ENCODE results near the gene BHLHE23. TPM values are rescaled to one million over a fixed set of nuclear protein-coding genes. Genes with fewer than 3 reads are reported as not detected.
A peak's percentile ranks its signal among the peaks of the same experiment; 100 is the strongest.

BHLHE23 gene
- total RNA-seq, 1 experiment from 2014 or later = not detected

DNA sequence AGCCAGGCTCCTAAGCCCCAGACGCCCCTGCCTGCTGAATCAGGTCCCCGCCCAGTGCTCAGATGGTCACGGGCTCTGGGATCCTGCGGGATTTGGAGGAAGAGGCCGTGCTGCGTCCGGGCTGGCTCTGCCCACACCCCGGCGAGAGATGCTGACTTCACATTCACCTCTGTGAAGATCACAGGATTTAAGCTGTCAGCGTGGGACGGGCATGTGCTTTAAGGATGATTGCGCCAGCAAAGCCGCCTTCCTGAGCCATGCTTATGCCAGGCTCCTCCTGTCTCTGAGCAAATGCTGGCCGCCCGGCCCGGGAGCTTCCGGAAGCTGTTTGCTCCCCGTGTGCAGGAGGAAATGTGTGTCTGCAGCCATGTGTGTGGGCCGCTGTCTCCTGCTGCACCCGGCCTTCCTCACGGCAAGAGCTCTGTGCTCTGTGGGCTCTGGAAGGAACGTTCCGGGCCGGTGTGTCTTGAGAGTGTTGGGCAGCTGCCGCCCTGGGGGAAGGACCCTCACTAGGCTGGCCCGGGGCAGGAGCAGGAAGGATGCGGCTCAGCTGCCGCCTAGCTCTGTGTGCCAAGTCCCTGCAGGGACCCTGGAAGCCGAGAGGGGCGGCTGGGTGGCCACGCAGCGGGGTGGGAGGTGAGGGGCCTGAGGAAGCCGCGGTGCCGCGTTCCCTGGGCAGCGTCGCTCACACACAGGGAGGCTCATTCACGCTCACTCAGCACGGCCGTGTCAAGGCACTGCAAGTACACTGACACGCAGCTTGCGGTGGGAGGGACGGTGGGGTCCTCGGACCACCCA, 19.0 kb upstream of the BHLHE23 start:
- no peak for DNase-seq (ENCODE audit: low spot score)

DNA sequence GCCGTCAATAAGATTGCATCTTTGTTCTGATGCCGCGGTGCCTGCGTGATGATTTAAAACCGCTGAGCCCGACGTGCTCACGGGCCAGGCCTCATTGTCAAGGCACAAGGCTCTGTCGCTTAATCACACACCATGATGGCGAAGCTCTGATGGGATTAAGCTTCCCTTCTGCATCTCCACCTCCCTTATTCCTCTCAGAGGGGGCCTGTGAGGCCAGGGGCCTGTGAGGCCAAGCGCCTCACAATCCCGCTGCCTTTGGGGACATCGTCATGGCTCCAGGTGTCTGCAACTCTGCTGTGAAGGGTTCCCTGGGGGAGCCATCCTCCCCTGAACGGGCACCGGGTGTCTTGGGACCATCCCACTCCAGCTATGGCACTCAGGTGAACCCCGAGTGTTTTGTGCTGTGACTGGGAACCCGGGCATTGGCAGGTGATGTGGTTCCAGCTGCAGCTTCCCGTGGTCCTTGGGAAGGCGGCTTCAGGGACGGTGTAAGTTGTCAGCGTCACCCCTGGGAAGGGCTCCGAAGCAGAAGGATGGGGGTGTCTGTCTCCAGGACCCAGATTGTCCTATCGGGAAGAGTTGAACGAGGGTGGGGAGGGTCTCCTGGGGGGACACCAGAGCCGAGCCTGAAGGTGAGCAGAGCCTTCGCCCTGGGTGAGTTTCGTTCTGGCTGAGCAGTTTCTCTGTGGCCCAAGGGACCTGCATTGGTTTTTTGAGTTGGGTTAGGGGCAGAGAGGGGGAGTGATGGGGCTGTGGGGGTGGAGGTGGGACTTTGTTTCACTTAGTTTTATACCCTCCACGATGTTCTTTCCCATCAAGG, 18.0 kb upstream of the BHLHE23 start:
- no peak for DNase-seq (ENCODE audit: low spot score)

DNA sequence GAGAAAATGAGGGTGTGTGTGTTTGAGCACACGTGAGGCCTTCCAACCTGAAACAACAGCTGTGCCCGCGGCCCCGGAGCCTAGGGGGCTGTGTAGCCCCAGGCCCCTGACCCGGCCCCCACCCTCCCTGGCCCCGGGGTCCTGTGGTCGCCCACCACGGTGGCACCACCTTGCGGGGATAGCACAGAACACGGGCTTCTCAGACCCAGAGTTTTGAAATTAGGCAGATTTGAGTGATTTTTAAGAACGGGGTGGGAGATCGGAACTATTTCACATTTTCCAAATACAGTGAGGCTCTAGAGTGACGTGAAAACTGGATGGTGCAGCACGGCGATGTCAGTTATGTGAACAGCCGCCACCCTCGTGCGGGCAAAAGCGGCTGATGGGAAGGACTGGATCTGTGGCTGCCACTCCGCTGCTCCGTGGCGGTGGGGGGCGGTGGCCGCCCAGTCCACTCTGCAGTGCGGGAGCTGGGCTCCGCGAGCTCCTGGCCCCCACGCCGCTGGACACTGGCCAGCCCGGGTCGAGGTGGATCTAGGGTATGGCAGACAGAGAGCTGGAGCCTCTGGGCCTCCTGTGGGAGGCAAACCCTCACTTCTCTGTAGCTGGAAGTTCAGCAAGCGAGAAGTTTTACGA, 17.3 kb upstream of the BHLHE23 start:
- DNase-seq (ENCODE audit: low spot score) = no peak

- no peak for DNase-seq (ENCODE audit: low spot score)
Observed at GRCh38 chr20:63023071-63023935, 16.5 kb upstream of the BHLHE23 start.

GRCh38 chr20:63022501-63022900, 15.7 kb upstream of the BHLHE23 start:
- no peak for DNase-seq (ENCODE audit: low spot score)

DNA sequence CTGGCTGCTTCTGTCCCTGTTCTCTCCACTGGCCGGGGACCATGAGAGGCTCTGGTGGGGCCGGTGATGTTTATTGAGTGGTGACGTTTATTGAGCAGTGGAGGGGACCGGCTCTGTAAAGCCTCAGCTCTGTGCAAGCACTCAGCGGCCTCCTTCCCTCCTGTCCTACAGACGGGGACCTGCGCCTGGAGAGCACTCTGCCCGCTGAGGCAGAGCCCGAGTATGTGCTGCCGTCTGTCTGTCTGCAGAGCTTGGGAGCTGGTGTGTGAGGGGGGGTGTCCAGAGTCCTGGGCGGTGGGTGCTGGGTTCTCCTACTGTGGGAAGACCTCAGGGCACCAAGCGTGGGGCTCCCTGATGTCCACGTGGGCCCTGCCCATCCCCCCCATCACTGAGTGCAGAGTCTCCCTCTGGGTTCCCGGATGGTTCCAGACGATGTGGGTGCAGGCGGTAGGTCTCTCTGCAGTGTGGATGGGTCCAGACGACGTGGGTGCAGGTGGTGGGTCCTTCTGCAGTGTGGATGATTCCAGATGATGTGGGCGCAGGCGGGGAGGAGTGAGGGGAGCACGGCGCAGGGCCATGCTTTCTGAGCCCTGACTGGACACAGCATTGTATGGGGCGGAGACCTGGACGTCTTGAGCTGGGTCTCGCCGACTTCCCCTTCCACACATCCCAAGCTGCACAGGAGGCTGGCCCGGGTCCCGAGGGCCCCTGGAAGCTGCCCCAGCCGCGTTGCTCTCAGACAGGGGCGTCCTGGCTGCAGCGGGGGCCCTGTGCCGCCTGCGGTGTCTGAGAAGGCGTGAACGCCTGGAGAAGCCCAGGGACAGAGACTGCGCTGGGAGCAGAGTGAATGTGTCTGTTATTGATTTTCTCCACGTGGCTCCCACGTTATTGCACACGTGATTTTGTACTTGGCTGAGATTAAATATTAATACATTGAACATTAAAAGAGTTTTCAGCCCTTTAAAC, 14.9 kb upstream of the BHLHE23 start:
- no peak for DNase-seq (ENCODE audit: low spot score)

DNA sequence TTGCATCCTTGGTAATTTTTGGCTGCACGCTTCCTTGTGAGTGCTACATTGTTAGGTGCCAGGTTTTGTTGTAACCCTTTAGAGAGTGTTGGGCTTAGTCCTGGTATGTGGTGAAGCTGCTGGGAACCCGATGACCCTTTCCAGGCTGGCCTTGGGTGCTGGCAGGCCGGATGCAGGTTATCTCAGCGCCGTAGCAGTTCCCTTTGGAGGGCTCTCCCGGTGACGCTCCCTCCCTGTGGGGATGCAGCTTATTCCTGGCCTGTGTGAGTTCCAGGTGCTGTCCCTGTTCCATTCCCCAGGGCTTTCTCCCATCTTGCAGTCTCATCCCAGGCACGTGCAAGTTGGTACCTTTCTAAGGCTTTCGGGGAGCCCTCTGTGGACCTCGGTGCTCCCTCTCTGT, 13.9 kb upstream of the BHLHE23 start:
- no peak for DNase-seq (ENCODE audit: low spot score)

DNA sequence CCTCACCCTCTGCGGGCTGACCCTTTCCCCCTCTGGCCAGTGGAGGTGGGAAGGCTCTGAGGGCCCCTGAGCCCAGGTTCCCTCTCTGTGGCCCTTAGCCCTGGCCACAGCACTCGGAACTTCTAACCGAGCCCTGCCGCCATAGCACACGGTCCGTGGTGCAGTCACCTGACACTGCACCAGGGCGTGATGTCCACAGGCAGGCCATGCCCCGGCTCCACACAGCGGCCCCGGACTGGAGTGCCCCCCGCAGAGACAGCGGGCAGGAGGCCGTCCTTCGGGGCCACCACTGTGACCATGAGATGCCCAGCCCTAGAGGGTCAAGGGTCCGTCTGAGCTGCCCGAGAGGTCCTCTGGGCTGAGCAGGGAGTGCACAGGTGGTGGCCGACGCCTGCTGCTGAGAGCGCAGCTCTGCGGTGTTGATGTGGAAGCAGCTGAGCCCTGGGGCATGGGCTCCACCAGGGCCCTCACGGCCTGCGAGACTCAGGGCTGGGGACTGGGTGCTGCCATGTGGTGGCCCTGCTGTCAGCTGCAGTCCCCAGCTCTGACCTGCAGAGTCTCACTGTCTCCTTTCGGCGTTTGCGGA, 11.2 kb upstream of the BHLHE23 start:
- DNase-seq (ENCODE audit: low spot score) = no peak

DNA sequence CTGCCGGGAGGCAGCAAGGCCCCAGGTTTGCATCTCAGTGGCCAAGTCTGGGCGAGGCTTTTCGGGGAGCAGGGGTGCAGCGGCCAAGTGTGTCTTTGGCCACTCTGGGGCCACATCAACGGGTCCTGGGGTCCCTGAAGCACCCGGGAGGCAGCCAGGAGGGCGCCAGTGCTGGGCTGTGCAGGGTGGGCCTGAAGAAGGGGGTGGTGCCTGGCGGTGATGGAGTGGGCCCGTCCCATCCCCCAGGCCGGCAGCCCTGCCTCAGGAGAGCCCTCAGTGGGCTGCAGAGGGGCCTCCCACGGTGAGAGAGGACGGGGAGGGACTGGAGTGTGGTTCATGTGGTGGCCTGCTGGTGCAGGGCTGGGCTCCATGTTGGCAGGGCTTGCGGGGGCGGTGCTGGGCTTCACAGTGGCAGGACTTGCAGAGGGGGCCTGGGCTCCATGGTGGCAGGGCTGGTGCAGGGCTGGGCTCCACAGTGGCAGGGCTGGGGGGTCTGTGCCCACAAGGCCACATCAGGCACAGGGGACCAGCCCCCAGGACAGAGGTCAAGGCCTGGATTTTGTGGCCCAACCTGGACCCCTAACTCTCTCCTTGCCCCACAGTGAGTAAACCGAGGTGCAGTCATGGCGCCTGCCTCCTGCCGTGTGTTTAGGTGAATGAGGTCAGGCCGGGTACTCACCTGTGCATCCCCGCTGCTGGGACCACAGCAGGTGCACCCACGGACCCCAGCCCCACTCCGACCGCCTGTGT, 10.5 kb upstream of the BHLHE23 start:
- DNase-seq (ENCODE audit: low spot score) = no peak

DNA sequence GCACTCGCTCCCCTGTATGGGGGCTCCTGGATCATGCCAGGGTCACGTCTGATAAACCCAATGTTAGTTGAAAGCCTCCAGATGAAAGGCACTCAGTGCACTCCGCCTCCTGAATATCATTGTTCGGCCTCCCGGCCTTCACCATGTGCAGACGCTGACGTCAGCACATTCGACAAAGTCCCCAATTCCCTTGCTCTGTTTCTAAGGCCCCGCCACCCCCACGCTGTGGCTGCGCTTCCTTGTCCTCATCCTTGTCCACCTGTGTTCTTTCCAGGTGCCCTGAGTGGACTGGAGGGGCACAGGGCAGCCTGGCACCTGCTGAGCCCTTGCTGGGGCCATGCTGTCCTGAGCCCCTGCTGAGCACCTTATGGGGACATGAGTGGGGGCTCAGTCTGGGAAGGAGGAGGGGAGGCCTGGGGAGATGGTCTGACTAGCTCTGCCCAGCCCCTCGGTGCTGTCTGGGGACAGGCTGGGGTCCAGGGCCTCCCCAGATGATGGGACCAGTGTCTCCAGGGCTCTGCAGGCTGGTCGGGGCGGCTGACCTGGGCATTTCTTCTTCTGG, 9.8 kb upstream of the BHLHE23 start:
- no peak for DNase-seq (ENCODE audit: low spot score)

GRCh38 chr20:63015662-63016361, 9.0 kb upstream of the BHLHE23 start:
- no peak for DNase-seq (ENCODE audit: low spot score)

DNA sequence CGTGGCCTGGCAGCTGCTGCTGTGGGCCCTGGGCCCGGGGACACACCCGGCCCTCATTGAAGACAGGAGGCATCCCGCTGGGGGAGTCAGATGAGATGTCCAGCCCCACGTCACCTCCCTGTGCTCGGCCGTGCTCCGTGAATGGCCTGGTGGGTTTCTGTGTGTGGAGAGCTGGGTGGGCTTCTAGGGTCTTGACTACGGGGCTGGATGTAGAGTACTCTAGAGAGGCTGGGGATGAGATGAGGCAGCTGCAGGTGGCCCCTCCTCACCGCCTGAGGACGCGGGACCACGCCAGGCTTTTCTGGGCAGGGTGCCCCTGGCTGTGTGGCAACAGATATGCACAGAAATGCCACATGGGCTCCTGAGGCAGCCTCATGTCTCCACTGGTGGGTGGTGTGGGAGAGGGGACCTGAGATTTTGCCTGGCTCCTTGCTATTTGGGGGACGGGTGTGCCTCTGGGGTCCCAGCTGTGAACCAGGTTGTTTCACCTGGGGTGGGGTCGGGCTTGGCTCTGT, 8.4 kb upstream of the BHLHE23 start:
- no peak for DNase-seq (ENCODE audit: low spot score)

GRCh38 chr20:63014710-63015109, 7.9 kb upstream of the BHLHE23 start:
- no peak for DNase-seq (ENCODE audit: low spot score)

- DNase-seq (ENCODE audit: low spot score) = no peak
Observed at GRCh38 chr20:63014287-63014686, 7.5 kb upstream of the BHLHE23 start.

GRCh38 chr20:63013207-63013606, 6.4 kb upstream of the BHLHE23 start:
- DNase-seq (ENCODE audit: low spot score) = no peak

DNA sequence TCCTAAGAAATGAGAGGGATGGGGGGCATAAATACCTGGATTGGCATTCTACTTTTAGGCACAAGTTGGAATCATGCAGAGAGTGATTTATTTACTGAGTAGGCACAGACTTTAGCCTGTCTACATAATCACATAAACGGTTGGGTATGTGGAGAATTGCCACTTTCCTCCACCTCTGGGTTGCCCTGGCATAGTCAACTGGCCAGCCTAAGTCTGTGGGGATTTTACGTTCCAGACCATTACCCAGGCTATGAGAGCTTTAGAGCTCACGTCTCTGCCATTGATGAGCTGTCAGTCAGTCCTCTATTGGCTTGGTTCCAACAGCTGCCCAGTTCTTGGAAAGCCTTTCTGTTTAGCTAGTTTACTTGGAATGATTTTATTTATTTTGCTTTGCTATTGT, 5.0 kb upstream of the BHLHE23 start:
- DNase-seq (ENCODE audit: low spot score) = peak; percentile 50

GRCh38 chr20:63009988-63010769, 3.4 kb upstream of the BHLHE23 start:
- peak; percentile 70 for DNase-seq (ENCODE audit: low spot score)
